ENCODE measurements around the gene PI4KA.
A peak's percentile ranks its signal among the peaks of the same experiment; 100 is the strongest.

PI4KA gene

DNA sequence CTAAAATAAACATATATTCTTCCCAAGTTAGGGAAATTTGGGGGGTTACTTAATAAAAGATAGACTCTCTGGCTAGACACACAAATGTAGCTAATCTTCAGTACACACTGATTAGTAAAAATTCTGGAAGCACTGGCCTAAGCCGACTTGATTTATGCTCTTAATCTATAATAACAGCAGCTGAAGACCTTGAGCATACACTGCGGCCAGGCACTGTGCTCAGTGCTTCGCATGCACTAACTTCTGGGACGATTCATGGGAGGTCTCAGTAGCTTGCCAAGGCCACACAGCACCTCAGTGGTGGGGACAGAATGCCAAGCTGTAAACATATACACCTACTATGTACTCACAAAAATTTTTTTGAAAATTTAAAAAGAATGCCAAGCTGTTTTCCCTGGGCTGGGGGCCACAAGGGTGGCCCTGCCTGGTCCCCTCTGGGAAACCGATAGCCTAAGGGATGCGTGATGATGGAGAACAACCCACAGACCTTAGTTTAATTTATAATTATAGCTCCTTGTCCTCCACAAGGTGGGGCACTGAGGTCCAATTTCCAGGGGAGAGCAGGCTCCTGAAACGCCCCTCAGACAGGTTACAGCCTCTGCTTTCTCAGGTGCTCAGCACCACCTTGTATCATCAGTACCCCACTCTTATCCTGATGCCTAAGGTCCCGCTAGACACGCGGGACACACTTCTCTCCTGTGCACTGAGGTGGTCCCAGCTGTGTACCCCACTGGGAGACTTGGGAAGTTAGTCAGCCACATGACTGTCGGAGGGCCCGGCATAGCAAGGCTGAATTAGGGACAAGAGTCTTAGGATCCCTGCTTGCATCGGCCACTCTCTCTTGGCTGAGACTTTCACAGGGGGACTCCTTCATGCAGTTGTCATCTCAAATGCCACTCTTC, 64.6 kb downstream of the PI4KA start:
- no peak for DNase-seq (ENCODE audit: low read depth in 1 of 2, low spot score in 1 of 2)

GRCh38 chr22:20792966-20793728, 65.5 kb downstream of the PI4KA start:
- DNase-seq (ENCODE audit: low read depth in 1 of 2, low spot score in 1 of 2) = no peak

DNA sequence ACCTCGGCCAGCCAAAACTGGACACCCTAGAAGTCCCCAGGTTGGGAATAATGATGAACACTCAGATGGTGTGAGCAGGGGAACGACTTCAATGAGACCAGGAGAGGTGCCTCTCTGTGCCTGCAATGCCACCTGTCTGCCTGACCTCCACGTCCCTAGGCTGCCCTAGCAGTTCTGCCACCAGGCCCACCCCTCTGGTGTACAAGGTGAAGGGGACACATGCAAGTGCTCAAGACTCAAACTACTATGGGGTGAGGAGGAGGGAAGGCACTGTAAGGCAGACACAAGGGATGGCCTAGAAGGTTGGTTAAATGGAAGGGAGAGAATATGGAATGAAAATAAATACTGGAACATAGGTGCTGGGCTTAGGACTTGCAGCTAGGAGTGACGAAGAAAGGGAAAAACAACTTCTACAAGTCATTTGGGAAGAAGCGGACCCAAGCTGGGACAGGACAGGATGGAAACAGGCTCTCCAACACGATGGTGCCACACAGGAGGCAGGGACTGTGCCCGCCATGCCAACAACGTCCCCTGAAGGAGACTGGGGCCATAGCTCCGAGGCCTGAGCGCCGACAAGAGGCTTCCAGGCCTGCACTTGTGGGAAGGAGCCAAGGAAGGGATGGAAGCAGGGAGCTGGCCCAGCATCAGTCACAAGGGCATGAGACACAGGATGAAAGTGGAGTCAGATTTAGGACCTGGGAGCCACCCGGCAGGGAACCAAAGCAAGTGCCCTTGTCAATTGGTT, 66.2 kb downstream of the PI4KA start:
- no peak for DNase-seq (ENCODE audit: low read depth in 1 of 2, low spot score in 1 of 2)

GRCh38 chr22:20788627-20789344, 69.8 kb downstream of the PI4KA start:
- no peak for DNase-seq (ENCODE audit: low read depth in 1 of 2, low spot score in 1 of 2)

DNA sequence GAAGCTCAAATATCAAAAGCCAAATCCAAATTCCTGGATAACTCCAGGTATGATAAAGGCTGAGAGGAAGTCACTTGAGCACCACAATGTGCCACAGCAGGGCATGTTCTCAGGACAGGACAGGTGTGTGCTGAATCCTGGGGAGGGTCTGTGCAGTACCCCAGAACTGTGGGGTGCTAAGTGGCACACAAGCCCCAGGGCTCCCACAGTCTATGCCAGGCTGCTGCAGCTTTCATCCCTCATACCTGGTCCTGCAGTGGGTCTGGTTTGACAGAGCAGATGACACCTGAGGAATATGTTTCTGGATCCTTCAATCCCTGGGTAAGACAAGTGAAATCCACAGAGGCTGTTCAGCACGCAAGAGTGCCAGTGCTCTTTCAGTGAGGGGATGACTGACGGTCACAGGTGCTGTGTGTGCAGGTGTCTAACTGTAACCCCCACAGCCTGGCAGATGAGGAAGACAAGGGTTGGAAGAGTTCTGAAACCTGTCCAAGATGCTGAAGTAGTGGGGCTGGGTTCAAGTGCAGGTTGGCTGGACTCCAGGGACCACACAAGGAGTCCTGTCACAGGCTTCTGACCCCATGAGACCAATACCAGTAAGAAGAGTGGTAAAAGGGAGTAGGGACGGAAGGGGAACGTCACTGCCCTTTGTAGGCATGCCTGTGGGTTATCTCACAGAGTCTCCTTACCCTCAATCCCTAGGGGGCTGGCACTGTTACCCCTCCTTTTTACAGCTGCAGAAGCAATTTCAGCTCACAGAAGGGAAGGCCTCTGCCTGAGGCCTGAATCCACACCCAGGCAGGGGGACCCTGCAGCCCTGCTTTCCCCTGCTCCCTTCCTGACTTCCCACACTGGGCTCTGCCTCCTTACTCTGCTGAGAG, 70.6 kb downstream of the PI4KA start:
- DNase-seq (ENCODE audit: low read depth in 1 of 2, low spot score in 1 of 2) = no peak

DNA sequence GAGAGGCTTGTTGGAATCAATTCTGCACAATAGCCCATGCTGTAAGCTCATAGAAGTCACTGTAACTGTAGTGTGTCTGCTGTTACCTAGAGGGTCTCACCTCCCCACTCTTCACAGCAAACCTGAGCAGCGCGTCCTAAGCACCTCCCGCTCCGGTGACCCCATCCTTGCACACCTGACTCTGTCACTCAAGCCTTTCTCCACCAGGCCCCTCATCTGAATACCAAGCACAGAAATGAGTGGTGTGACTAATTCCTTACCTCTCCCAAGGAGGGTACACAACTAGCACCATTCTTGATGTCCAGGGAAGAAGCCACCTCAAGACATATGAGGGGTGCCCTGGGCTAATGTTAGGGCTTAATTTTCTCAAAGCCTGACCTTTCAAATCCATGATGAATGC, 71.4 kb downstream of the PI4KA start:
- DNase-seq (ENCODE audit: low read depth in 1 of 2, low spot score in 1 of 2) = no peak

DNA sequence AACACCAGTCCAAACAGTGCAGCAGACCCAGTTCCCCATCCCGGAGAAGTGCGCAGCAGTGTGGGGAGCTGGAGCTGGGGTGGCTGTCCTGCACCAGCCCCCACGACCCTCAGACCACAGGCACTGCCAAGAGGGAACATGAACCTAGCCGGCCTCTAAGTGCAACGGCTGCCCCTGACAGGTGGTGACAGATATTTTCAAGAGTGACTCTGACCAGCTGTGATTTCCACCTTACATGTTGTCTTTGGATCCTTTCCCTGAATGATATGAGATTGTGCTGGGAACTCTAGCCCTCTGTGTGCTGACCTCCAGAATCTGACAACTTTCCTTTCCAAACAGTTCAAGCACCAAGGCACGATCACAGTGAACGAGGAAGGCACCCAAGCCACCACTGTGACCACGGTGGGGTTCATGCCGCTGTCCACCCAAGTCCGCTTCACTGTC, 72.1 kb downstream of the PI4KA start:
- DNase-seq (ENCODE audit: low read depth in 1 of 2, low spot score in 1 of 2) = no peak

- no peak for DNase-seq (ENCODE audit: low read depth in 1 of 2, low spot score in 1 of 2)
These were observed 72.6 kb downstream of the PI4KA start for GRCh38 chr22:20786048-20786447.

- DNase-seq (ENCODE audit: low read depth in 1 of 2, low spot score in 1 of 2) = no peak
These were observed 73.2 kb downstream of the PI4KA start for GRCh38 chr22:20785415-20785814.

DNA sequence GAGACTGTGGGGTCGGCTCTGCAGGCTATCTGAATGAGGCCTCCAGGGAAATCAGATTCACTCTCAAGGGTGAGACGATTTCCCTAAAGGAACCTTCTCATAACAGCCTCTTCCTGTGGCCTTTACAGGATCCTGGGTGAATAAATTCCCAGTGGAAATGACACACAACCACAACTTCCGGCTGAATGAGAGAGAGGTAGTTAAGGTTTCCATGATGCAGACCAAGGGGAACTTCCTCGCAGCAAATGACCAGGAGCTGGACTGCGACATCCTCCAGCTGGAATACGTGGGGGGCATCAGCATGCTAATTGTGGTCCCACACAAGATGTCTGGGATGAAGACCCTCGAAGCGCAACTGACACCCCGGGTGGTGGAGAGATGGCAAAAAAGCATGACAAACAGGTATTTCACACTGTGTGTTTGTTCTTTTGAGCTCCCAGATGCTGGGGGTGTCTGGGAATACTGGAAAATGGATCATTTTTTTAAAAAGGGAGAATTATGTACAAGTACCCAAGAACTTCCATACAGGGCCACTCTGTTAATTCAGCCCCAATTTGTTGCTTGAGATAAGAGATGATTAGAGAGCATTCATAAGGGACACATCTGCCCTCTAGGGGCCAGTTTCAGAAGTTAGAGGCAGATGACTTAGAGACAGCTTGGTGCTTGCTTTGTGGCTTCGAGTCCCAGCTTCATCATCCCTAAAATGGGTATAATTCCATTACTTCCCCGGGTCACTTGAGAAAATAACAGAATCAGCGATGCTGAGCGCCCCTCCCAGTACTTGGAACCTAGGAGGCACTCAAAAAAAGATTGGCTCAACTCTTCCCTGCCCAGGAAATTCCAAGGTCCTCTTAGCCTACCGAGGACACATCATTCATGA, 74.5 kb downstream of the PI4KA start:
- DNase-seq (ENCODE audit: low read depth in 1 of 2, low spot score in 1 of 2) = peak in 1 of 2 donors; percentile 38

DNA sequence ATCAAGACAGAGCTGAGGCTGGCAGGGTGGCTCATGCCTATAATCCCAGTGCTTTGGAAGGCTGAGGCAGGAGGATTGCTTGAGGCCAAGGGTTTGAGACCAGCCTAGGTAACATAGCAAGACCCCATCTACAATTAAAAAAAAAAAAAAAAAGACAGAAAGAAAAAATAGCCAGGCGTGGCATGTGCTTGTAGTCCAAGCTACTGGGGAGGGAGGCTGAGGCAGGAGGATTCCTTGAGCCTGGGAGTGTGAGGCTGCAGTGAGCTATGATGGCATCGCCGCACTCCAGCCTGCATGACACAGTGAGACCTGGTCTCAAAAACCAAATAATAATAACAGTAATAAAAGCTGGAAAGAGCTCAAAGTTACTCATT, 75.3 kb downstream of the PI4KA start:
- no peak for DNase-seq (ENCODE audit: low read depth in 1 of 2, low spot score in 1 of 2)

DNA sequence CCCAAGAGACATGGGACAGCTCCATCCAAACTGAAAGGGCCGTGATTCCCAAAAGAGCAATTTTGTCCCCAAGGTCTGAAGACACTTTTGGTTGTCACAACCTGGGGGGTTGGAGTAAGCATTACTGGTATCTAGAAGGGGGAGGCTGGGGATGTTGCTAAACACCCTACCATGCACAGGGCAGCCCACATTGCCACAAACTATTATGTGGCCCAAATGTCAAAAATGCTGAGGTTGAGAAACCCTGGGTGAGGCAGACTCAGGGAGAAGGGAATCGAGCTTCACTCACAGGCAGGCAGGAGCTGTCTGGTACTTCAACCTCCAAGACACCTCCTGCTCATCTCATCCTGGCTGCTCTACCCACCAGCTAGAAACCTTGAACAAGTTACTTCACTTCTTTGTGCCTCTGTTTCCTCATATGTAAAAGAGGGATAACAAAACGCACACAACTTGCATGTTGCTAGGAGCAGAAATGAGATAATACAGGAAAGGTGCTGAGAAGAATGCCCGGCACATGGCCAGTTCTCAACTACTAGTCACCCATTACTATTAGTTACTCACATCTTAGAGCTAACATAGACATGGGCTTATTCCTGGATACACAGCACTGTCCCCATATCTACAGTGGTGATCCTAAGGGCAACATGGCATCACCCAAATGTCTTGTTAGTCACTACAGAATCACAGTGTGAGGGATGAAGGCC, 75.9 kb downstream of the PI4KA start:
- no peak for DNase-seq (ENCODE audit: low read depth in 1 of 2, low spot score in 1 of 2)

DNA sequence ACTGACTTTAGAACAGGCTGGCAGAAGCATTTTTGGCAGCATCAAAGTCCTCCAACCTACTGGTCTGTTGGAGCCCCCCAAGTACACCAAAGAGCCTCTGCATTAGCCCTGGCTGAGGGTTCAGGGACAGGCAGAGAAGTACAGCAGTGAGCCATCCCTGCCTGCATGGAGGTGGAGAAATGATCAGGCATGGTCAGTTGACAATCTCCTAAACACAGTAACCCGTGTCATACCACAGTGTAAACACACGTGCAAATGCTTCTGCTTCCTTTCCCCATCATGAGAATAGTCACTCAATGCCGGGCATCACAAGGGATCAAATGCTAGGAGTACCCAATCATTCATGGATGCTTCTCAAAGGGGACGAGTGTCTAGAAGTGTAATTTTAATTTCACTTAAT, 76.5 kb downstream of the PI4KA start:
- no peak for DNase-seq (ENCODE audit: low read depth in 1 of 2, low spot score in 1 of 2)

DNA sequence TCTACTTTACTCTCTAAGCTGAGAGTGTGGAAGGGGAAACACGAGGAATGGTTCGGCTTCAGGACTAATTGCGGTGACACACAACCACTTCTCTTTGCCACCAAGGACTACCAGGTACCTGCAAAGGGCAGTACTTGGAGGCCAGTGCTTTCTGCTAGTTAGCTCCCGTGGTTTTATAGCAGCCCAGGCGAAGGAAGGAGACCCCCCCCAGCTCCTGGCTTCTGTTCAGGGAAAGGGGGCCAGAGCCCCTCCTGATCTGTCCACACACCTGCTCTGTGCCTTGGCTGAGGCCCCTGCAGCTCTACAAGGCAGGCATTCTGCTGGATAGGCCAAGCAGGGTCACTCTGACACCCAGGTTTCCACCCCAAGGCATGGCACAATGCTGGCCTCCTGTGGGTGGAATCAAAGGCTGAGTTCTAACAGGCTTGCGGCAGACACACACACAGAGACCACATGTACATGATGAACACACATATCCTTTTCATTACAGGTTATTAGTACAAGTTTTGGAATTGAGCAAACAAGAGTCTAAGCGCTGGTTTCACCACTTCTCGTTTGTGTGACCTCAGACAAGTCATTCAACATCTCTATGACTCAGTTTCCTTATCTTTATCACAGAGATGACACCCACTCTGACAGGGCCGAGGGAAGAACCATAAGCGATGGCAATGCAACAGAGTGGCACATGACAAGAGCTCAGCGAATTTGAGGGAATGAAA, 77.2 kb downstream of the PI4KA start:
- no peak for DNase-seq (ENCODE audit: low read depth in 1 of 2, low spot score in 1 of 2)

DNA sequence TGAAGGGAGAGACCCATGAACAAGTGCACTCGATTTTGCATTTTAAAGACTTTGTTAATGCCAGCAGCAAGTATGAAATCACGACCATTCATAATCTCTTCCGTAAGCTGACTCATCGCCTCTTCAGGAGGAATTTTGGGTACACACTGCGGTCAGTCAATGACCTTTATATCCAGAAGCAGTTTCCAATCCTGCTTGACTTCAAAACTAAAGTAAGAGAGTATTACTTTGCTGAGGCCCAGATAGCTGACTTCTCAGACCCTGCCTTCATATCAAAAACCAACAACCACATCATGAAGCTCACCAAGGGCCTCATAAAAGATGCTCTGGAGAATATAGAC, 78.8 kb downstream of the PI4KA start:
- no peak for DNase-seq (ENCODE audit: low read depth in 1 of 2, low spot score in 1 of 2)

DNA sequence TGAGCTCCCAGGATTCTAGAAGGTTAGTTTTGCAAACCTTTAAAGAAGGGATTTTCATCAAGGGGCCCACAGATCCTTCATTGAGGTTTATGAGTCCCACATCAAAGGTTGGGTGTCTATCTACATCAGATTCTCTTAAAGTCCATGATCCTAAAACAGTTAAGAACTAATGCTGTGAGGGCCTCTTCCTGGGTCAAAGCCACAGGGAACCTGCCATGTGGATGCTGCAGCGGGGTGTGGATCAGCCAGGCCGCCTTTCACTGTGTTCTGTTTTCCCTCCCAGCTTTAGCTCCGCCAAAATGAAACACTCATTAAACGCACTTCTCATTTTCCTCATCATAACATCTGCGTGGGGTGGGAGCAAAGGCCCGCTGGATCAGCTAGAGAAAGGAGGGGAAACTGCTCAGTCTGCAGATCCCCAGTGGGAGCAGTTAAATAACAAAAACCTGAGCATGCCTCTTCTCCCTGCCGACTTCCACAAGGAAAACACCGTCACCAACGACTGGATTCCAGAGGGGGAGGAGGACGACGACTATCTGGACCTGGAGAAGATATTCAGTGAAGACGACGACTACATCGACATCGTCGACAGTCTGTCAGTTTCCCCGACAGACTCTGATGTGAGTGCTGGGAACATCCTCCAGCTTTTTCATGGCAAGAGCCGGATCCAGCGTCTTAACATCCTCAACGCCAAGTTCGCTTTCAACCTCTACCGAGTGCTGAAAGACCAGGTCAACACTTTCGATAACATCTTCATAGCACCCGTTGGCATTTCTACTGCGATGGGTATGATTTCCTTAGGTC, 79.4 kb downstream of the PI4KA start:
- no peak for DNase-seq (ENCODE audit: low read depth in 1 of 2, low spot score in 1 of 2)

Data from activated CD4-positive, alpha-beta T cell treated with anti-CD3 and anti-CD28 coated beads, Interleukin-2, amount 50 U/mL, for 24 hours (primary cell).